ENCODE data around the gene TCP1. TPM values are rescaled to one million over a fixed set of nuclear protein-coding genes. Genes with fewer than 3 reads are reported as not detected.

The TCP1 gene
- total RNA-seq, 4 donors from 2014 or later = 98.5 to 155 (median 129) TPM

DNA sequence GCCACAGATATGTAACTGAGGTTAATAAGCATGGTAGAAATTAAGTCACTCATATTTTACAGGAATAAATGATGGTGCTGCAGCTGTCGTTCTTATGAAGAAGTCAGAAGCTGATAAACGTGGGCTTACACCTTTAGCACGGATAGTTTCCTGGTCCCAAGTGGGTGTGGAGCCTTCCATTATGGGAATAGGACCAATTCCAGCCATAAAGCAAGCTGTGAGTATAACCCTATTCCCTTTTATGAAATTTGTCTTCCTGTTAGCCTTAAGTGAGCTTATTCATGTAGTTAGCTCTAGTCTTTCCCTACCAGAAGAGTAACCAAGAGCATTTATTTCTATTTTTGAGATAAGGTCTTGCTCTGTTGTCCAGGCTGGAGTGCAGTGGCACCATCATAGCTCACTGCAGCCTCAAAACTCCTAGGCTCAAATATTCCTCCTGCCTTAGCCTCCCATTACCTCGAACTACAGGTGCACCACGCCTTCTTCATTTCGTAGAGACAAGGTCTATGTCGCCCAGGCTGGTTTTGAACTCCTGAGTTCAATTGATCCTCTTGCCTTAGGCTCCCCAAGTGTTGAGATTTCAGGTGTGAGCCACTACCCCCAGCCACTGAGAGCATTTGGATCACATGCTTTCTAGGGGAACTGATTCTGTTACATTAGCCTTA, 12.0 kb downstream of the TCP1 start:
- DNase-seq (ENCODE audit: low spot score in 2 of 2) = no peak
- intact Hi-C loops (cut with DNase I; ENCODE audit: low total_unique reads) = no loop called here
- 79 to 83% methylated on average over 7 of the region's 7 CpGs for WGBS, 2 donors
- H3K4me3 ChIP-seq (ENCODE audit: low read depth, poor library complexity, severe bottlenecking) = no peak overlapping the region
- TF ChIP-seq, protein P1, sequence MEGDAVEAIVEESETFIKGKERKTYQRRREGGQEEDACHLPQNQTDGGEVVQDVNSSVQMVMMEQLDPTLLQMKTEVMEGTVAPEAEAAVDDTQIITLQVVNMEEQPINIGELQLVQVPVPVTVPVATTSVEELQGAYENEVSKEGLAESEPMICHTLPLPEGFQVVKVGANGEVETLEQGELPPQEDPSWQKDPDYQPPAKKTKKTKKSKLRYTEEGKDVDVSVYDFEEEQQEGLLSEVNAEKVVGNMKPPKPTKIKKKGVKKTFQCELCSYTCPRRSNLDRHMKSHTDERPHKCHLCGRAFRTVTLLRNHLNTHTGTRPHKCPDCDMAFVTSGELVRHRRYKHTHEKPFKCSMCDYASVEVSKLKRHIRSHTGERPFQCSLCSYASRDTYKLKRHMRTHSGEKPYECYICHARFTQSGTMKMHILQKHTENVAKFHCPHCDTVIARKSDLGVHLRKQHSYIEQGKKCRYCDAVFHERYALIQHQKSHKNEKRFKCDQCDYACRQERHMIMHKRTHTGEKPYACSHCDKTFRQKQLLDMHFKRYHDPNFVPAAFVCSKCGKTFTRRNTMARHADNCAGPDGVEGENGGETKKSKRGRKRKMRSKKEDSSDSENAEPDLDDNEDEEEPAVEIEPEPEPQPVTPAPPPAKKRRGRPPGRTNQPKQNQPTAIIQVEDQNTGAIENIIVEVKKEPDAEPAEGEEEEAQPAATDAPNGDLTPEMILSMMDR (IDR thresholded peaks at IDR 0.05) = no peak
- TF ChIP-seq POLR2A (IDR thresholded peaks at IDR 0.05) = no peak

DNA sequence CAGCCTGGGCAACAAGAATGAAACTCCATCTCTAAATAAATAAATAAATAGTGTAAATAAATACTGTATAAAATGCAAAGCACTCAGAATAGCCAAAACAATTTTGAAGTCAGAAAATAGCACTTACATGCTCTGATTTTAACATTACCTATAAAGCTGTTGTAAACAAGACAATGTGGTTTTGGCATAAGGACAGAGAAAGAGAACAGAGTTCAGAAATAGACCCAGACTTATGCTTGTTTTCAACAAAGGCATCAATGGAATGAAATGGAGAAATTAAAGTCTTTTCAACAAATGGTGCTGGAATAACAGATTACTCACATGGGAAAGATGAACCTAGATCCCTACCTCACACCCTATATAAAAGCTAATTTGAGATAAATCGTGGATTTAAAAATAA, 17.2 kb downstream of the TCP1 start:
- no peak overlapping the region for H3K4me3 ChIP-seq (ENCODE audit: low read depth, poor library complexity, severe bottlenecking)
- TF ChIP-seq POLR2A (IDR thresholded peaks at IDR 0.05) = no peak
- TF ChIP-seq, protein P1 (IDR thresholded peaks at IDR 0.05) = no peak
- intact Hi-C loops (cut with DNase I; ENCODE audit: low total_unique reads) = no loop called here
- DNase-seq (ENCODE audit: low spot score in 2 of 2) = no peak
- 0 to 43% methylated on average over 1 of the region's 1 CpG for WGBS, 2 donors

DNA sequence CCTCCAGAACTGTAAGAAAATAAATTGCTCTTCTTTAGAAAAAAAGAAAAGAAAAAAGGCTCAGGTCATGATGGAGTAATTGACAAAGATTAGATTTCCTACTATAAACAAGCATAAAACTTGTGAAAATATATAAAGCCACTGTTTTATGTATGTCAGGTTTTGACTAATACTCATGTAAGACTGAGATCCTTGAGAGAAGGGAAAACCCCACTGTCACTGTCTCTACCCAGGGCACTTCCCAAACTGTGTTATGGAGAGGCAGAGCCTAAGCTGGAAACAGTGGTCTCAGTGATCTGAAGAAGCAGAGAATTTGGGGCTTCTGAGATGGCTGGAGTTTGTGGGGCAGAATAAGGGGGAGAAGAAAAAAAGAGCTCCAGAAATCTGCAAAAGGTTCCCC, 19.9 kb downstream of the TCP1 start:
- no peak for DNase-seq (ENCODE audit: low spot score in 2 of 2)
- intact Hi-C loops (cut with DNase I; ENCODE audit: low total_unique reads) = loop anchor here (10.0 kb wide), 1 partner anchor 75 kb away; the partner anchor contains the start of gene SOD2
- TF ChIP-seq POLR2A (IDR thresholded peaks at IDR 0.05) = no peak
- TF ChIP-seq, protein P1 (IDR thresholded peaks at IDR 0.05) = no peak
- H3K4me3 ChIP-seq (ENCODE audit: low read depth, poor library complexity, severe bottlenecking) = no peak overlapping the region

DNA sequence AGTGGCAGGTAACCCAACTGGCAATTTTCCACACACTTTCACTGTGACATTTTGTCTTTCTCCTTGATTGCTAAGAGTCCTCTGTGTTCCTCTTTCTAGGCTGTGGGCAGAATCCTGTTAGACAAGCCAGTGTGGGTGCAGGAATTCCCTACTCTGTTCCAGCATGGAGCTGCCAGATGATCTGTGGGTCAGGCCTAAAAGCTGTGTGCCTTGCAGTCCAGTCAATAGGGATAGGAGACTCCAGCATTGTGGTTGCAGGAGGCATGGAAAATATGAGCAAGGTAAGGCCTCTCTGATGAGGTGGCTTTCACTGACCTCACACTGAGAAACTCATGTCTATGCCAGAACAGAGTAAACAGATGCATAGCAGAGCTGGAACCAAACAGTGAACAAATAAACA, 22.5 kb downstream of the TCP1 start:
- TF ChIP-seq POLR2A (IDR thresholded peaks at IDR 0.05) = no peak
- TF ChIP-seq, protein P1 (IDR thresholded peaks at IDR 0.05) = no peak
- no peak overlapping the region for H3K4me3 ChIP-seq (ENCODE audit: low read depth, poor library complexity, severe bottlenecking)
- DNase-seq (ENCODE audit: low spot score in 2 of 2) = no peak
- intact Hi-C loops (cut with DNase I; ENCODE audit: low total_unique reads) = loop anchor here (10.0 kb wide), 1 partner anchor 72 kb away; the partner anchor contains the start of gene SOD2

DNA sequence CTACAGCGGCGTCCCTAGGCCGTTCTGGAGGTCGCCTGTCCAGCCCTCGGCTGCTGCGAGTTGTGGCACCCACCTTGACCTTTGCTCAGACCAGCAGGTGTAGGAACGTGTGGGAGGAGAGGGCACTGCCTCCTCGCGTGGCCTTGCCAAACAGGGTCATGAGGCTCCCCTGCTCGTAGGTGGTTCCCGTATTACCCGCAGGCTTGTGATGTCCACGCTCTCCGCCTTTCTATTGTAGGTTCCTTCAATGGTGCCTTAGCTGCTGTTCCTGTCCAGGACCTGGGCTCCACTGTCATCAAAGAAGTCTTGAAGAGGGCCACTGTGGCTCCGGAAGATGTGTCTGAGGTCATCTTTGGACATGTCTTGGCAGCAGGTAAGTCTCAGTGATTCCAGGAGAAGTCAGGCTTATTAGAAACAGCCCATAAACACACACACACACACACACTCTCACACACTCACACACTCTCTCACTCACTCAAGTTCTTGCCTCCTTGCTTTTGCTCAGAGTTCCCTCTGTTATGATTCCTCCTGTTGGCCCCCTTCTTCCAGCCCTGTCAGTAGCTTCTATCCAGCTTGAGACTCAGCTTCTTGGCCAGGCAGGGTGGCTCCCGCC, 26.6 kb downstream of the TCP1 start:
- WGBS, 2 donors = 25 to 45% methylated on average over 14 to 16 of the region's 16 CpGs
- intact Hi-C loops (cut with DNase I; ENCODE audit: low total_unique reads) = loop anchor here (10.0 kb wide), 1 partner anchor 68 kb away; the partner anchor contains the start of gene SOD2
- TF ChIP-seq POLR2A (IDR thresholded peaks at IDR 0.05) = no peak
- TF ChIP-seq, protein P1 (IDR thresholded peaks at IDR 0.05) = no peak
- peak; percentile 25 to 85 for DNase-seq (ENCODE audit: low spot score in 2 of 2)
- H3K4me3 ChIP-seq (ENCODE audit: low read depth, poor library complexity, severe bottlenecking) = peak overlapping the region; percentile 67

Data from lower leg skin (tissue), 4 donors.